Stimulated activated CD4-positive, alpha-beta T cell treated with anti-CD3 and anti-CD28 coated beads, Interleukin-4, amount 100 ng/mL, for 24 hours (primary cell): ENCODE data around the gene DNASE1L3.
"Not testable (repeated sequence)": the region's sequence is repeated elsewhere in the genome, so short reads cannot be mapped to it uniquely, and the experiment has no call there.

Source experiments
- DNase-seq: peaks from one replicate; pipeline ENCODE4 v3.0.0-alpha.2; 2020

Gene DNASE1L3, protein sequence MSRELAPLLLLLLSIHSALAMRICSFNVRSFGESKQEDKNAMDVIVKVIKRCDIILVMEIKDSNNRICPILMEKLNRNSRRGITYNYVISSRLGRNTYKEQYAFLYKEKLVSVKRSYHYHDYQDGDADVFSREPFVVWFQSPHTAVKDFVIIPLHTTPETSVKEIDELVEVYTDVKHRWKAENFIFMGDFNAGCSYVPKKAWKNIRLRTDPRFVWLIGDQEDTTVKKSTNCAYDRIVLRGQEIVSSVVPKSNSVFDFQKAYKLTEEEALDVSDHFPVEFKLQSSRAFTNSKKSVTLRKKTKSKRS

DNA sequence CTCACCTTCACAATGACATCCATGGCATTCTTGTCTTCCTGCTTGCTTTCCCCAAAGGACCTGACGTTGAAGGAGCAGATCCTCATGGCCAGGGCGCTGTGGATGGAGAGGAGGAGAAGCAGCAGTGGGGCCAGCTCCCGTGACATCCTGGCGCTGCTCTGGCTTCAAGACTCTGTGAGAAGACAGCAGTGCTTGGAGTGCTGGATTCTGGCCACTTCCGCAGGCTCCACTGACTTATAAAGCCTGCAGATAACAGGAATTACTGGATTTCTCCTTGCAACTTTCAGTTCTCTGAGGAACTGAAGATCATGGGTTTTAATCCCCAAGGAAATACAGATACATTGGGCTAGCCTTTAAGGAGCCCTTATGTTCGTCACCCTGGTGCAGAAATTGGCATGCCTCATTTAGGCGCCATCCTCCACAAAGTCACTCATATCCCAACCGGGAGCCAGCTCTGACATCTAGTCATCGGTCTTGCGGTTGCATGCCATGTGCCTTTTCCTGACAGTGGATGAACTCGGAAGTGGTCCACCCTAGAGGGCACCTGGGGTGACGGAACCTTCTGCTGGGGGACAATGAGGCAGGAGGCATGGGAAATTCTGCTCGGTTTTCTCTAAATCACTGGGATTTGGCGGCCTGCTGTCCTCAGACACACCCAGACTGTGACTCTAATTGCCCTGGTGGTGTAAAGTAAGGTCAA lies at the start of gene DNASE1L3:
Gene DNASE1L3 (minus strand): TSS at position 212 of the 700 bp plus-strand sequence. CDS start 66 bp downstream, at position 146.
- DNase-seq, result no peak

DNA sequence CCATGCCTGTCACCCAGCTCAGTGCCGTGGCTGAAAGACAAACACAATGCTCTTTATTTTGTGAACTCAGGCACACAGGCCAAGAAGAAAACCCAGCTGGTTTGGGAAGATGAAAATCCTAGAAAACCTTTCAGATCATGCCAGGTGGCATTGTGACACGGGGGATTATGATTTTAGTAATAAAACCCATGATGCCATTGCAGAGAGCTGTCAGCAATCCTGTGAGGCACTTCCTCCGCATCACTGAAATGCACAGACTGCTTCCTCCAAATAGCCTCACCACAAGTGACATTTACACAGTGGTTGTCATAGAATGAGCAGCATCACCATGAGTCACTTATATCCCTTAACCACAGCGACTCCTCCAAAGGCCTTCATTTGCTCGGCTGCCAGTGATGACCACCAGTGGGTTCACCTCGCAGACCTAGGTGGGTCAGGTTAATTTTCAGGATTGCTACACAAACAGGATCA lies 49.5 kb upstream of the DNASE1L3 start:
- no peak for DNase-seq

DNA sequence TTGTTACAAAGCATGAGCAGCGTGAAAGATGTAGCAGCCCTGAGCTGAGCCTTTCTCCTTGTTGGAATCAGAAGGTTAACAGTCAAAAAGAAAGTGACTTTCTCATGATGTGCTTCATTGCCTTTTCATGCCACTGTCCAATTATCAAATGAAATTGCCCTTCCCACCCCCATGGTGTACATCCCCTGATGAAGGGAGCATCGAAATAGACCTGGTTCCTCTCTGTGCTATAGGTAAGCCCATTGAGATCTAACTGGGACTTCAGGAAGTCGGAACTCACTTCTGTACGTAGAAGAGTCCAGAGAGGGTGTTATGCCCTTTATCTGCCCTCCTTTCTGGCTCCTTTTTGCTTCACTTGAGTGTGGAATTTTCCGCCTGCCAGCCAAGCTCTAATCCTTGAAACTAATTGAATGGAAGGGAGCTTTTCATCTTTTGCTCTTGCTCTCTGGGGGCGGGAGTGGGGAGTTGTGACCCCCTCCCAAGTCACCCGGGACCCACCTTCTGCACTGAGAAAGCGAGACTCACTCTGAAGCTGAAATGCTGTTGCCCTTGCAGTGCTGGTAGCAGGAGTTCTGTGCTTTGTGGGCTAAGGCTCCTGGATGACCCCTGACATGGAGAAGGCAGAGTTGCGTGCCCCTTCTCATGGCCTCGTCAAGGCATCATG lies 47.8 kb upstream of the DNASE1L3 start:
- DNase-seq, result no peak

DNA sequence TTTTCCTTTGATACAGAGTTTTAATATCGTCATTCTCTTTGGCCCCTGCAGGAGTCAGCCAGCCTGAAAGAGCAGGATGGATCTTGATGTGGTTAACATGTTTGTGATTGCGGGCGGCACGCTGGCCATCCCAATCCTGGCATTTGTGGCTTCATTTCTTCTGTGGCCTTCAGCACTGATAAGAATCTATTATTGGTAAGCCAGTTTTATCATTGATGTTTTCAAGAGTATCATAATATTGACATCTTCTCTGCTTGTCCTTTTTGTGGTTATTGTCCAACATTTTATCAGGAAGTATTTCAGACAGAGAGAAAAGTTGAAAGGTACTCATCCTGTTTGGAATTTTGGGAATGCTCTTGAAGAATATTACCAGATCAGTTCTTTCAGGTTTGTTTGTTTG lies 45.7 kb upstream of the DNASE1L3 start:
- DNase-seq, result no peak

DNA sequence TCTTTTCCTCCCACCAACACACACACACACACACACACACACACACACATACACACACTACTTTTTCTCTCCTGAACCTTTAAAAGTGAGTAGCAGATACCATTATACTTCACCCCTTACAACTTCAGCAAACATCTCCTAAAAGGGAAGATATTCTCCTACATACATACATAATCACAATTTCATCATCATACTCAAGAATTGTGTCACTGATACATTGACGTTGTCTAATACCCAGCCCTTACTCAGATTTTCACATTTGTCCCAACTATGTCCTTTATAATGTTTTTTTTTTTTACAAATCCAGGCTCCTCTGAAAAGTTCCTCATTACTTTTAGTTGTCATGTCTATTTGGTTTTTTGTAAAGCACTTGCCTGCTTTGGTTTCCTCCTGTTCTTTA lies 45.3 kb upstream of the DNASE1L3 start:
- DNase-seq, result no peak

DNA sequence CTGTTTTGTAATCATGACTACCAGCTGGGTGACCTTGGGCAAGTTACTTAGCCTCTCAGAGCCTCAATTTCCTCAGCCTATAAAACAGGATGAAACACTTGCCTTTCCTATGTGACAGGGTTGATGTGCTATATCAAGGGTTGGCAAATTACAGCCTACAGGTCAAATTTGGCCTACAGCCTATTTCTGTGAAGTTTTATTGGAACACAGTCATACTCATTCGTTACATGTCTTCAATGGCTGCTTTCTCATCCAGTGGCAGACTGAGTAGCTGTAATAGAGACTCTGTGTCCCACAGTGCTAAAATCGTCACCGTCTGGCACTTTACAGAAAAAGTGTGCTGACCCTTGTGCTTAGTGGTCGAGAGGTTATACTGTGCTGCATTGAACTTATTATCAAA lies 43.4 kb upstream of the DNASE1L3 start:
- DNase-seq, result no peak

DNA sequence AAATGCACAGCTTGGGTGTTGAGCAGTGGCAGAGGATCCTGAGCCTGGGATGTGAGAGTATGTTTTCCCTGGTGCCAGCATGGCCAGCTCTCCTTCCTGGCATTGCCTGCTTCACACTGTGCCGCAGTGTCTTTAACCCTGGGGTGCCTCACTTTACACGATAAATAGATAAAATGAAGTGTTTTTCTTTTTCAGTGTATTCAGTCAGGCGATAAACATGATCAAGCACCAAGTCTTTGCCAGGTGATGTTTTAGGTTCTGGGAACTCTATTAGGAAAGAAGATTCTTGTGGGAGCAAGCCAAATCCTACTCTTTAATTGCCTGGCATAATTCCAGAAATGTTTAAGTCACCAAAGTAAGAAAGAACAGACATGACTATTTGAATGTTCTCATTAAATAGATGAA lies 40.9 kb upstream of the DNASE1L3 start:
- DNase-seq, result no peak

DNA sequence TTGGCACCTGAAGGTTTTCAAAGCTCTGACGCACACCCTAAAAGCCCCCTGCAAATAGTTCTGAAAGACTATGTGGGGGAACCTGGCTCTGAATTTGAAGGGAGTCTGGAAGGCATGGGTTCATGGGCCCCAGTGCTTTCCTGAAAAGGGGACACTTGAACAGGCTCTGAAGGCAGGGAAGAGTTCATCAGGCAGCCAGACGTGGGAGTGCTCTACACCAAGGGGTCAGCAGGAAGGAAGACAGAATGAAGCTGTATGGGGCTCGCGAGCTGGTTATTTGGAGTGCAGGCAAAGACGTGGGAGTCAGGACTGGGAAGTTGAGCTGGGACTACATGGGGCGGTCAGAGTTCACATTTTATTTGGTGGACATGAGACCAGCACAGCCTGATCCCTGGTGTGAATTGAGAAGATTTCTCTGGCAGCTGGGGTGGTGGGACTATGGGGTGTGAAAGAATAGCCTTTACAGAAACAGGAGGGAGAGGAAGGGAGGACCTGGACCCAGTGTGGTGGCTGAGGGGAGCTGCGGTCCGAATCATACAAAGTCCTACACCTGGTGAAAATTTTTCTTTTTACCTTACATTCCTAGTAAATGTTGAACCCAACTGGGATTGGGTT lies 39.4 kb upstream of the DNASE1L3 start:
- DNase-seq, result no peak

DNA sequence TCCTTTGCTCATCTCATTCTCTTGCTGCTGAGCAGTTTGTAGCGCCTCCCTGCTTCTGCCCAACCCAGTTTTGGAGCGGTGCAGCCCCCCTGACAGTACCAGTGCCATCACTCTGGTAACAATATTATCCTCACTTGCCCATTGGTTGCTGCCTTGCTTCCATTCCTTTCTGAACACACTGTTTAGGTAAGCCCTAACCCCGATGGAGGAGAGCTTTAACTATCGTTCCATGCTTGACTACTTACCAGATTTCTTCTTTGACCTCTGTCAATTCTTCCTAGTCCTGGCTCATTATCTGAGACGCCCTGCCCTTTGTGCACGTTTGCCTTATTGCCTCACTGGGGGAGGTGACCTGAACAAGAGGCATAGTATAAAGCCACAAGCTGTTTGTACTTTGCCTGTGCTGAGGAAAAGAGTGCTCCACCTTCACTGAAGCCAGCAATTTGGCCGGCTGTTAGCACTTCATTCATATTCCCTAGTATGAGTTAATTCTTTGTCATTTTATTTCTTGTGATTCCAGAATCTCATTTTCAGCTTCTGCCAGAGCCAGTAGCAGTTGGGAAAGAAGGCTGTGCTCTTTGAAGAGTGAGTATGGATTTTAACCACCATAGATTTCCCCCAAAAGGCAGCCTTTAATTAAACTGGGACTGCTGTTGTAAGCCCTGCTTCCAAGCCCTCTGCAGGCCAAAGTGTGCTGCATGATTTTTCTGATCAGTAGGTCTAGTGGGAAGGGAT lies 38.8 kb upstream of the DNASE1L3 start:
- no peak for DNase-seq

DNA sequence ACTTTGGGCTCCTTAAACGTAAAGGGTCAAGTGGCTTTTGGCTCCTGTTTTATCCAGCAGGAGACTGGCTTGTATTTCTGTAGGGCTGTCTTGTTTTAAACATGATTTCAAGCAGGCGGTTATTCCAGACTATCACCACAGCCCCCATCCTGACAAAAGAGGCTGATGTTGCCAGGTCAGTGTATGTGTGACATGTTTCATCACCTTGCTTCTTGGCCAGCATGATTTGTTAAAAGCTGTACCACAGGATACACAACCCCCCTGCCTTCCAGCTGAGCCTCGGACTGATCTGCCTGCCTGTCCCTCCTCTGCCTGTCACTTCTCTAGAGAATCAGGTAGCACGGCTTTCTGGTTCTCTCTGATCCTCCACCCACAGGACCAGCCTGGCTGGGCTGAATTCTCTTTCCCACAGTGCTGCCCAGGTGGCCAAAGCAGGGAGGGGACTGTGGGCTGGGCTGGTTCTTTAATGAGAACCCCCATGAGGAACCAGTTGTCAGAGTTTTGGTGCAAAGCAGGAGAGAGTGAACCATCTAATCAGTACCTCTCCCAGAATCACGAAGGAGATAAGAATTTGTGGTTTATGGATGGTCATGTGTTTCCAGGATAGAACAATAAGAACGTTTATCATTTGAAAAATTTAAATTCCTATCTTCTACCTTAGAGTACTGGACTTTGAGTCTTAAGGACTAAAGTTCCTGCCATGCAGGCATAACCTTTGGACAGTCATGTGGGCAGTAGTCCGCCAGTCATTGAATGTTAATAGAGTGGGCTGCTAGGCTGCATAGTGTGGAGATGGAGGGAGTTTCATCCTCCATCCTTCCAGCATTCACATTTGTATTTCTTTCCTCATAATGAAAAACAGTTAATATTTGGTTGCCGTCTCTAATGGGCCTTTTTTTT lies 35.6 kb upstream of the DNASE1L3 start:
- no peak for DNase-seq

DNA sequence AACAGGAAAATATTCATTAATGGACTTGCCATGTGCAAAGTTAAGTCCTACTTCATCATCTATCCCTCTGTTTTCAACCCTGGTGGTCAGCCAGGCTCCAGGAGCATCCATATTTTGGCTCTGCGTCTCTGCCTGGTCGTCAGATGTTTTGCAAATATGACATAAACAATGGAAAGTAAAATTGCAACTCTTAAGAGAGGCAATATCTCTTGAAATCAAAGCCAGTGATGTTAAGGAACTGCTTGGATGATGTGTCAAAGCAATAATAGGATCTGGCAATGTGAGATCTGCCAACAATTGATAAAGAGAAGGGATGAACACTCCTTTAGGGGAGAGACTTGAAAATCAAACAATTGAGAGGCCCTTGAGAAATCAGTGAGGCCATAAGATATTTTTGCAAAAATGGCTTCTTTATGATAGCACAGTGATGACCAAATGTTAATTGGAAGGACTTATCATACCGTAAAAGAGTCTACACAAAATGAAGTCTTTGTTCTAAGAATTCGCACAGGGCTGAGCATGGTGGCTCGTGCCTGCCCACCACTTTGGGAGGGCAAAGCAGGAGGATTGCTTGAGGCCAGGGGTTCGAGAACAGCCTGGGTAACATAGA lies 33.3 kb upstream of the DNASE1L3 start:
- no peak for DNase-seq

DNA sequence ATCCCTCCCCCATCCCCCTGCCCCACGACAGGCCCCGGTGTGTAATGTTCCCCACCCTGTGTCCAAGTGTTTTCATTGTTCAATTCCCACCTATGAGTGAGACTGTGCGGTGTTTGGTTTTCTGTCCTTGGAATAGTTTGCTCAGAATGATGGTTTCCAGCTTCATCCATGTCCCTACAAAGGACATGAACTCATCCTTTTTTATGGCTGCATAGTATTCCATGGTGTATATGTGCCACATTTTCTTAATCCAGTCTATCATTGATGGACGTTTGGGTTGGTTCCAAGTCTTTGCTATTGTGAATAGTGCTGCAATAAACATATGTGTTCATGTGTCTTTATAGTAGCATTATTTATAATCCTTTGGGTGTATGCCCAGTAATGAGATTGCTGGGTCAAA lies 32.1 kb upstream of the DNASE1L3 start:
- not testable (repeated sequence) for DNase-seq

DNA sequence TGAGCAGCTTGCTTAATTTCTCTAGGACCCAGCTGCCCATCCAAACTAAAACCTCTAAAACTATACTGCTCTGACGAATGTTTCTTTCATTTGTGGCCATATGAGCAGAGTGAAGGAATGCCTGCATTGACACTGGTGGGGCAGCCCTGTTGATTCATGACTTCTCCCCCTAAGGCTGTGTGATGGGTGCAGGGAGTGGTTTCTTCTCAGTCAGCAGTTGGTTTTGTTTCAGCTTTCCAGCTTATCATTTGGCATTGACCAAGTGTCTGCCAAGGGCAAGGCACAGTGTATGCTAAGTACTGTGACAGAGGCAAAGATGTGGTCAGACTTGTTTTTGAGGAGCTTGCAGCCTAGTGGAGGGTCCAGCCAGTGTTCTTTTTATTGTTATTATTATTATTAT lies 31.6 kb upstream of the DNASE1L3 start:
- no peak for DNase-seq

DNA sequence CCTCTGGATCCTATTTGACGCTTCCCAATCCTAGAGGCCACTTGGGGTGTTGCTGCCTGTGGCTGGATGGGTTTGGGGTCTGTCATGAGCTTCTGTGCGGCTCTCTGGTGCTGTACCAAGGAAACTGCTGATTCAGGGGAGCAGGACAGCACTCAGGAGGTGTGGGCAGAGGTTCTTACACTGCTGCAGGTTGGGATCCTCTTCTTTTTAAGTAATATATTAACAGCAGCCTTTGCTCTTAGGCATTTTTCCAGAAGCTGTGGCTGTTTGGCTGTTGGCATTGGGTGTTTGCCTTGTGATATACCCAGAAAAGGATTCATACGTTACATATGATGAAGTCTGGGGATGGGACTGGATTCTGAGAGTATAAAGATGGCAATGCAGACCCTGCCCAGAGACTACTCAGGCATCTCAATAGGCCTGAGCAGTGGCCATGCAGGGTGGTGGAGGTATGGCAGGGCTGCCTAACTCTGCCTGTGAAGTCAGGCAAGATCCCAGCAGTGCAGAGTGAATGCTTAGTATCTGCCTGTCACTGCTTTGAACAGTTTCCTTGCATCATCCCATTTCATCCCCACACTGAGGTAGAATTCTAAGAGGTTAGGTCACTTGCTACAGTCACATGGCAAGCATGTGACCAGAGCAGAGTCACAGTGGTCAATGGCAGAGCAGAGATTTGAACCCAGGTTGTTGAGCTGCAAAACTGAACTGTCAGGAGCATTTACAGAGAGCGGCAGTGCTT lies 30.7 kb upstream of the DNASE1L3 start:
- no peak for DNase-seq

DNA sequence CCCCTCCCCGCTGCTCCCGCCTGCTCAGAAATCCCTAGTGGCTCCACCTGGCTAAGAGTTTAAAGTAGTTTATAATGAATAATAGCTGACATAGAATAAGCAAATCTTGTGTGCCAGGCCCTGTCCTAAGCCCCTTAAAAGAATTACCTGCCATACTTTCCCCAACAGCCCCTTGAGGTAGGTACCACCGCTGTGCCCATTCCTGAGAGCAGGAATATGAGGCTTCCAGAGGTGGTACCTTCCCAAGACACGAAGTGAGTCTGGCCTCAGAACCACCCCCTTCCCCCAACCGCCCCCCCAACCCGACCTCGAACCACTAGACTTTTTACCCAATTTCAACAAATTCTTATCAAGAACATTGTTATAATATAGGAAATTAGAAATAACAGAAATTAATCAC lies 28.1 kb upstream of the DNASE1L3 start:
- no peak for DNase-seq

DNA sequence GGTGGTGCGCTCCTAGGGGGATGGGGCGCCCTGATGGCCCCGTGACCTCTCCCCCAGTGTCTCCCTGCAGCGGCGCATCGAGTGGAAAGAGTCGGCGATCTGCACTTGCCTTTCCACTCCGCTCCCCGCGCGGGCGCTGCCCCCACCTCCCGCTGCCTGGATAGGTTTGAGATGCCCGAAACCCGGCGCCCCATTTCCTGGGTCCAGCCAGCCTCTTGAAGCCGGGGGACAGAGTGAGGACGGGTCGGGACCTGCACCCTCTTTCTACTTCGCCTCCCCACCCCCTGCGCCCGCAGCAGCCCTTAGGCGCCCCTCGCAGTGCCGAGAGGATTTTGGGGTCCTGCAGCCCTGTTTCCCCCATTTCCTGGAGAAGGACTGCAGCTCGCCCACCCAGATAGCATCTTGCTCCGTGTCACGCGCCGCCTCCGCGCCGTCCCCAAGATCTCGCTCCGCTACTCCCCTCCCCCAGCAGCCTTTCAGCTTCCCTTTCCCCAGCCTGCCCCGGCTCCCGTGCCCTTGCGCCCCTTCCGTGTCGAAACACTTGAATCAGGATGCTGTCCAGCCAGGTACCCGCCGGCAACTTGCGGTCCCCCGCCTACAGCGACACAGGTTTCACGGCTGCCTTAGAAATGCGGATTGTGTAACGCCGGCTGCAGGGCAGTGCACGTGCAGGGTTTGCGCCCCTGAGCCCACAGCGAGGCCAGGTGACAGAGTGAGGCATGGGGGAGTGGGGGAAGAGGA lies 27.3 kb upstream of the DNASE1L3 start:
- DNase-seq, result peak; percentile 57

DNA sequence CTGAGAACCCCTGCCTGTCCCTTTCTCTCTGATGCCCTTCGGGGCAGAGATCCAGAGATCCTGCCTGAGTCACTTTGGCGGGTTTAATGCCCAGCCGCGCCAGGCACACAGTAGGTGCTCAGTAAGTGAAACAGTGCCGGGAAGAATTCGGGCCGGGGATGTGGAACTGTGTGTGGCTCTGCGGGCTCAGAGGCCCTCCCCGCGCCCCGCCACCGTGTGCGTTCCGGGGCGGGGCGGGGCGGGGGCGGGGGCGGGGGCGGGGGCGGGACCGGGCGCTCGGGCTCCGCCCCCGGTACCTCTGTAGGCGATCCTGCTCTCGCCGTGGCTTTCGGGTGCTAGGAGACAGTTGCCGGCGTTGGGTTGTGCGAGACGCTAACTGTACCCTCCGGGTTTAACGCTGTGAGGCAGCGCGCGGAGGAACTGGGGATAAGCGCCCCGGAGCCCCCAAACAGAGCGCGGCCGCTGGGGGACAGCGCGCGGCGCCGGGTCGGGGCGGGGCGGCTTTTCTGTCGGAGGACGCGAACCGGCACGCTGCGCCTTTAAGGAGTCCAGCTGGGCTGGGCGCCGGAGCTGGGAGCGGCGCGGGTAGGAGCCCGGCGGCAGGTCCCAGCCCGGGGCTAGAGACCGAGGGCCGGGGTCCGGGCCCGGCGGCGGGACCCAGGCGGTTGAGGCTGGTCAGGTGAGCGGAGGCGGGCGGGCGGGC lies 26.6 kb upstream of the DNASE1L3 start, which contains the start of gene ABHD6:
Gene ABHD6 (plus strand): TSS at position 555 of the 703 bp plus-strand sequence. CDS start 18,795 bp downstream, outside the sequence.
- peak; percentile 82 for DNase-seq

DNA sequence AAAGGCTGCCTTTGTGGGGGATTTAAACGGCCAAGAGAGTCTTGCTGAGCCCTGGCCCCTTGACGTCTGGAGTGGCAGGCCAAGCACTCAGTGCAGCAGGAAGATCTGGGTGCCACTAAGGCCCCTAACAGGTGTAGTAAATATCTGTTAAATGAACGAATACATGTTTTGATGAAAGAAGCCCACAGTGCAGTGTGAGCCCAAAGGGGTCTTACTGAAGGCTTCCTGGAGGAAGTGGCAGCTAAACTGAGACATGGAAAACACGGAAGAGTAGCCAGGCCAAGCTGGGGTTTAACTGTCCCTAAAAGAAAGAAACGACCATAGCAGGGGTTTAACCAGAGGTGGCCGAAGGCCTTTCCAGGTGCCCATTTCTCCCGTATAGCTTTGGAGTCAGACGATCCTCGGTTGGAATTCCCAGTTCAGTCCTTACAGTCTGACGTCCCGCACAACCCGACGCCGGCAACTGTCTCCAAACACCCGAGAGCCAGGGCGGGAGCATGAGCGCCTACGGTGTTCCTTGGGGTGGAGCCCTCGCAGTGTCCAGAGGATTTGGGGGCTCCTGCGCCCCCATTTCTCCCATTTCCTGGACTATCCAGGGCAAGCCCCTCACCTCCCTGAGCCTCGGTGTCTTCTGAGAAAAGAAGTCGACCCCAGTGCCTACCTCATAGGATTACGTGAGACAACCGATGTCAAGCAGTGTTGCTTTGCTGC lies 25.9 kb upstream of the DNASE1L3 start:
- no peak for DNase-seq
